Measurements from ENCODE around the gene SGTB.

DNA sequence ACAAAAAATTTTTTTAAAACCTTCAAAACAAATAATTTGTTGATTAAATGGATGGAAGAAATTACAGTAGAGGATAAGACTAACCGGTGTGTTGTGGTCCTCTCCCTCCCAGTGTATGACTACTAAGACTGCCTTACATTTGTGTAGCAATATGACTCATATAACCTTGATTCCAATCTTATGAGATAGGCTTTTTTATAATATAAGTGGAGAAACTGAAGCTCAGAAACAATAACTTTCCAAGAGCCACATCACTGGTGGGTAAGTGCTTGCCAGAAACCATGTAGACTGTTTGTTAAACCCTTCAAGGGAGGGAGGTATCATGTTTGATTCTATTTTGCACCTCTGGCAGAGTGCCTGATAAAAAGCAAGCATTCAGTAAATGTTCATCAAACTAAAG lies 47.6 kb upstream of the SGTB start:
- TF ChIP-seq POLR2AphosphoS5 (IDR thresholded peaks at IDR 0.05; ENCODE audit: borderline replicate concordance, low read depth, low read length) (no peak), EZH2 (IDR thresholded peaks at IDR 0.05) (no peak), FOXP2 (optimal IDR thresholded peaks at IDR 0.05; ENCODE audit: control extremely low read depth, extremely low read length, insufficient read depth) (no peak)
